Dendritic cell treated with granulocyte-macrophage colony-stimulating factor and Interleukin-4, amounts not matched to agents 40 ng/mL and 50 ng/mL, for 4 days (primary cell): ENCODE measurements around the gene CNTN5.
"Not testable (repeated sequence)": the region's sequence is repeated elsewhere in the genome, so short reads cannot be mapped to it uniquely, and the experiment has no call there.

ENCODE experiments used
- H3K27ac Mint-ChIP-seq: one replicate; pipeline ENCODE4 v1.8.0; 2022; ENCODE audit warnings: mild to moderate bottlenecking, mixed read lengths
- H3K27me3 Mint-ChIP-seq: one replicate; pipeline ENCODE4 v1.8.0; 2022; ENCODE audit warnings: mild to moderate bottlenecking, mixed read lengths
- H3K36me3 Mint-ChIP-seq: one replicate; pipeline ENCODE4 v1.8.0; 2022; ENCODE audit warnings: low read depth, mixed read lengths
- H3K4me1 Mint-ChIP-seq: one replicate; pipeline ENCODE4 v1.8.0; 2022; ENCODE audit warnings: low read depth, mixed read lengths
- H3K4me3 Mint-ChIP-seq: one replicate; pipeline ENCODE4 v1.8.0; 2022; ENCODE audit warnings: mild to moderate bottlenecking, moderate library complexity, mixed read lengths
- H3K9me3 Mint-ChIP-seq: one replicate; pipeline ENCODE4 v1.8.0; 2022; ENCODE audit warnings: mixed read lengths
- intact Hi-C: fragments of 100-400 bp; cut with micrococcal nuclease; formaldehyde crosslinking; loops from one replicate; pipeline ENCODE4 v1.15.0; 2022

Gene CNTN5

DNA sequence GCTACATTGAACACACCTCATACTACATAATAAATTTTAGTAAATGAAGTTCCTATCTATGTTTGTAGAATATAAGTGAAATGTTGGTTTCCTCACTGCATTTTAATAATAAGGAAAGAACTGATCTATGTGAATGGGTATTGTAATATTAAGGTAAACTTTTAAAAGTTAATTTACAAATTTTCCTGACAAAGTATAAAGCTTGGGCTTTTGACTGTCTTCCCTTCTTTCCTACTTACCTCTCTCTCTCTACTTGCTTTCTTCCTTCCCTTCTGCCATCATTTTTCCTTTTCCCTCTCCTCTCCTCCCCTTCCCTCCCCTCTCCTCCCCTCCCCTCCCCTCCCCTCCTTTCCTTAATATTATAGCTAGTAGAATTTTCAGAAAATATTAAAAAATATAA is 798.2 kb downstream of the CNTN5 start:
- H3K4me3 Mint-ChIP-seq, result no peak overlapping the region
- peaks cover 11% of the 10 kb centered on the region for H3K9me3 Mint-ChIP-seq
- H3K27me3 Mint-ChIP-seq, result no peaks in the 10 kb centered on the region
- no peaks in the 10 kb centered on the region for H3K36me3 Mint-ChIP-seq
- H3K27ac Mint-ChIP-seq, result no peak overlapping the region
- intact Hi-C loops, result no loop called here
- no peaks in the 10 kb centered on the region for H3K4me1 Mint-ChIP-seq

DNA sequence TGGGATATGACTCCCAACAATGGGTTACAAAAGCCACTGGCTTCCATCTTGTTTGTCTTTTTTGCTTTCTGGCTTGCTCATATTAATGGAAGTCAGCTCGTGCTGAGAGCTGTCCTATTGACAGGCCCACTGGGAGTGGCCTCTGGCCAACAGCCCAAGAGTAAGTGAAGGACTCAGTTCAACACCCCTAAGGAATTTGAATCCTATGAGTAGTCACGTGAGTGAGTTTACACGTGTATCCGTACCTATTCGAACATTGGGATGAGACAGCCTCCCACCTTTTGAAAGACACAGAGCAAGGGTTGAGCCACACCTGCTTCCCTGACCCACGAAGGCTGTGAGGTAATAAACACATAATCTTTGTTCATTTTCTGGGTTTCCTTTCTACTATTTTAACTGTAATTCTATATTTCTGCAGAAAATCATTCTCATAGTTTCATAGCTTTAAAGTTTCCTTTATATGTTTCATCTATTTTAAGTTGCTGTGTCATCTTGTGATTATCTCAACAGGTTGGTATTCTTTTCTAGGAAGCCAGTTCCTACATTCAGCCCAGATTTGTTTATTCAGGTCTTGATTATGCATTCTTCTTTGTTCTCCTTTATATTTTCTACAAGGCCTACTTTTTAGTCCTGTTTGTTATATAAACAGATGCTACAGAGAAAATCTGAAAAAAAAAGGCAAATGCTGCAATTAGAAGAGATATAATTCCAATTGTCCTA is 802.3 kb downstream of the CNTN5 start:
- Mint-ChIP-seq H3K4me1 (no peaks in the 10 kb centered on the region), H3K27ac (no peak overlapping the region), H3K36me3 (no peaks in the 10 kb centered on the region), H3K4me3 (no peak overlapping the region), H3K9me3 (peaks cover 11% of the 10 kb centered on the region), H3K27me3 (no peaks in the 10 kb centered on the region)
- intact Hi-C loops, result no loop called here

GRCh38 chr11:99836739-99837138 is 816.0 kb downstream of the CNTN5 start:
- H3K27ac Mint-ChIP-seq, H3K27me3 Mint-ChIP-seq, intact Hi-C loops, H3K4me1 Mint-ChIP-seq, H3K9me3 Mint-ChIP-seq, H3K36me3 Mint-ChIP-seq, H3K4me3 Mint-ChIP-seq: not testable (repeated sequence)

GRCh38 chr11:99841885-99842284 is 821.1 kb downstream of the CNTN5 start:
- Mint-ChIP-seq H3K4me1 (no peaks in the 10 kb centered on the region), H3K36me3 (no peaks in the 10 kb centered on the region), H3K27ac (no peak overlapping the region), H3K4me3 (no peak overlapping the region), H3K27me3 (no peaks in the 10 kb centered on the region), H3K9me3 (no peaks in the 10 kb centered on the region)
- intact Hi-C loops, result no loop called here

GRCh38 chr11:99865951-99866350 is 845.2 kb downstream of the CNTN5 start:
- Mint-ChIP-seq H3K27me3 (no peaks in the 10 kb centered on the region), H3K36me3 (no peaks in the 10 kb centered on the region), H3K4me1 (no peaks in the 10 kb centered on the region), H3K27ac (no peak overlapping the region), H3K9me3 (peaks cover 8% of the 10 kb centered on the region), H3K4me3 (no peak overlapping the region)
- intact Hi-C loops, result no loop called here

DNA sequence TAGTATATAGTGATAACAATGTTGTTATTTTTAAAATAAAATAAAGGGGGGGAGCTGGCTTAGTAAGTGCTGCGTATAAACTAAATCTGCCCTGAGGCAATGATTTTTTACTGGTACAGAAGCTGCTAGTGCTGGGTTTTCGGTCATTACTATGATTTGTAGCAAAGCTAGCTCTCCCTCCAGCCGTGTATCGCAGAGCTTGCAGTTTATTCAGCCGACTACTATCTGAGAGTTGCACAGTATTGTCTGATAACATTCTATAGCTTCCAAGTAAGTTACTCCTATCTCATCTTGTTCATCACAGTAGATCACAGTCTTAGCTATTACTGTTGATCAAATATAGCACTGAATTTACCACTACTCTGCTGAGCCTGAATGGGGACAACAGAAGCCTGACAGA is 860.9 kb downstream of the CNTN5 start:
- no peak overlapping the region for H3K4me3 Mint-ChIP-seq
- H3K9me3 Mint-ChIP-seq, result peaks cover 15% of the 10 kb centered on the region
- H3K27ac Mint-ChIP-seq, result no peak overlapping the region
- H3K4me1 Mint-ChIP-seq, result no peaks in the 10 kb centered on the region
- H3K27me3 Mint-ChIP-seq, result no peaks in the 10 kb centered on the region
- intact Hi-C loops, result no loop called here
- H3K36me3 Mint-ChIP-seq, result no peaks in the 10 kb centered on the region

DNA sequence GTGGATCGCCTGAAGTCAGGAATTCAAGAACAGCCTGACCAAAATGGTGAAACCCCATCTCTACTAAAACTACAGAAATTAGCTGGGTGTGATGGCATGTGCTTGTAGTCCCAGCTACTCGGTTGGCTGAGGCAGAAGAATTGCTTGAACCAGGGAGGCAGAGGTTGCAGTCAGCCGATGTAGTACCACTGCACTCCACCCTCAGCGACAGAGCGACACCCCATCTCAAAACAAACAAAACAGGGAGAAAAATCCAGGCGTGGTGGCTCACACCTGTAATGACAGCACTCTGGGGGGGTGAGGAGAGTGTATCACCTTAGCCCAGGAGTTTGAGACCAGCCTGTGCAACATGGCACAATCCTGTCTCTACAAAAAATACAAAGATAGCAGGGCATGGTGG is 864.0 kb downstream of the CNTN5 start:
- intact Hi-C loops, result no loop called here
- peaks cover 15% of the 10 kb centered on the region for H3K9me3 Mint-ChIP-seq
- H3K27ac Mint-ChIP-seq, result no peak overlapping the region
- H3K4me3 Mint-ChIP-seq, result no peak overlapping the region
- H3K36me3 Mint-ChIP-seq, result no peaks in the 10 kb centered on the region
- no peaks in the 10 kb centered on the region for H3K27me3 Mint-ChIP-seq
- no peaks in the 10 kb centered on the region for H3K4me1 Mint-ChIP-seq

- intact Hi-C loops, result no loop called here
- Mint-ChIP-seq H3K4me1 (no peaks in the 10 kb centered on the region), H3K4me3 (no peak overlapping the region), H3K27ac (no peak overlapping the region), H3K36me3 (no peaks in the 10 kb centered on the region), H3K27me3 (no peaks in the 10 kb centered on the region), H3K9me3 (peaks cover 15% of the 10 kb centered on the region)
Observed at GRCh38 chr11:99887481-99887880, 866.7 kb downstream of the CNTN5 start.

GRCh38 chr11:99893811-99894210 is 873.1 kb downstream of the CNTN5 start:
- H3K27ac Mint-ChIP-seq, result no peak overlapping the region
- H3K4me3 Mint-ChIP-seq, result no peak overlapping the region
- H3K36me3 Mint-ChIP-seq, result no peaks in the 10 kb centered on the region
- intact Hi-C loops, result no loop called here
- peaks cover 23% of the 10 kb centered on the region for H3K9me3 Mint-ChIP-seq
- H3K4me1 Mint-ChIP-seq, result no peaks in the 10 kb centered on the region
- no peaks in the 10 kb centered on the region for H3K27me3 Mint-ChIP-seq

GRCh38 chr11:99901175-99901574 is 880.4 kb downstream of the CNTN5 start:
- Mint-ChIP-seq H3K36me3 (no peaks in the 10 kb centered on the region), H3K4me1 (no peaks in the 10 kb centered on the region), H3K27me3 (no peaks in the 10 kb centered on the region), H3K4me3 (no peak overlapping the region), H3K27ac (no peak overlapping the region), H3K9me3 (peaks cover 28% of the 10 kb centered on the region)
- intact Hi-C loops, result no loop called here

GRCh38 chr11:99911116-99911515 is 890.4 kb downstream of the CNTN5 start:
- H3K4me3 Mint-ChIP-seq, result no peak overlapping the region
- H3K9me3 Mint-ChIP-seq, result peaks cover 3% of the 10 kb centered on the region
- H3K36me3 Mint-ChIP-seq, result no peaks in the 10 kb centered on the region
- intact Hi-C loops, result no loop called here
- no peak overlapping the region for H3K27ac Mint-ChIP-seq
- H3K4me1 Mint-ChIP-seq, result no peaks in the 10 kb centered on the region
- H3K27me3 Mint-ChIP-seq, result no peaks in the 10 kb centered on the region

GRCh38 chr11:99916078-99916477 is 895.3 kb downstream of the CNTN5 start:
- H3K27ac Mint-ChIP-seq, result no peak overlapping the region
- intact Hi-C loops, result no loop called here
- H3K9me3 Mint-ChIP-seq, result peaks cover 42% of the 10 kb centered on the region
- no peaks in the 10 kb centered on the region for H3K27me3 Mint-ChIP-seq
- no peaks in the 10 kb centered on the region for H3K36me3 Mint-ChIP-seq
- no peaks in the 10 kb centered on the region for H3K4me1 Mint-ChIP-seq
- H3K4me3 Mint-ChIP-seq, result no peak overlapping the region

DNA sequence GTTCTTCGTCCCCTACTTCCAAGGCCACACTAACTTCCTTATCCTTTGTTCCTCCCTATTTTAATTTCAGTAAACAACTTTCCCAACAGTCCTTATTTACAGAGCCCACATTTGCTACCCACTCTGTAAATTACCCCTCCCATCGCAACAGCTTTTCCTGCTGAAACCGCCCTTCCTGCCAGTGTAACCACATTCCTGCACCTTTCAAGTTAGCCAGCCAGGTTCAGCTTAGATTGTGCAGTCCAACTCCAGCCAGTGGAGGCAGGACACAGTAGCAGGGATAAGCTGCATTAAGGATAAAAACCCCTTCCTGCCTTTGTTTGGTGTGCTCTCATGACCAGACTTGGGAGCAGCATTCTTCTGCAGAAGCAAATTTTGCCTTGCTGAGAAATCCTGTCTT is 898.0 kb downstream of the CNTN5 start:
- intact Hi-C loops, result no loop called here
- no peak overlapping the region for H3K4me3 Mint-ChIP-seq
- no peaks in the 10 kb centered on the region for H3K36me3 Mint-ChIP-seq
- H3K27ac Mint-ChIP-seq, result no peak overlapping the region
- H3K27me3 Mint-ChIP-seq, result no peaks in the 10 kb centered on the region
- H3K4me1 Mint-ChIP-seq, result no peaks in the 10 kb centered on the region
- peaks cover 53% of the 10 kb centered on the region for H3K9me3 Mint-ChIP-seq

- H3K9me3 Mint-ChIP-seq, result peaks cover 53% of the 10 kb centered on the region
- no peaks in the 10 kb centered on the region for H3K27me3 Mint-ChIP-seq
- H3K4me1 Mint-ChIP-seq, result no peaks in the 10 kb centered on the region
- intact Hi-C loops, result loop anchor here (10.0 kb wide), 1 partner anchor 46 kb away; no protein-coding TSS in a partner anchor
- H3K4me3 Mint-ChIP-seq, result no peak overlapping the region
- H3K36me3 Mint-ChIP-seq, result no peaks in the 10 kb centered on the region
- no peak overlapping the region for H3K27ac Mint-ChIP-seq
Observed at GRCh38 chr11:99920956-99921355, 900.2 kb downstream of the CNTN5 start.

GRCh38 chr11:99925968-99926367 is 905.2 kb downstream of the CNTN5 start:
- Mint-ChIP-seq H3K36me3 (no peaks in the 10 kb centered on the region), H3K4me1 (no peaks in the 10 kb centered on the region), H3K27ac (no peak overlapping the region), H3K9me3 (peaks cover 47% of the 10 kb centered on the region), H3K27me3 (no peaks in the 10 kb centered on the region), H3K4me3 (no peak overlapping the region)
- intact Hi-C loops, result loop anchor here (10.0 kb wide), 1 partner anchor 51 kb away; no protein-coding TSS in a partner anchor
